ENCODE measurements around the gene TRHDE.

Gene TRHDE

GRCh38 chr12:72313806-72314205 is 41.6 kb downstream of the TRHDE start:
- no peak for DNase-seq (ENCODE audit: low read depth in 2 of 3, low spot score in 1 of 3)

- no peak for DNase-seq (ENCODE audit: low read depth in 2 of 3, low spot score in 1 of 3)
Observed at GRCh38 chr12:72315858-72316257, 43.7 kb downstream of the TRHDE start.

- no peak for DNase-seq (ENCODE audit: low read depth in 2 of 3, low spot score in 1 of 3)
Observed at GRCh38 chr12:72318341-72318740, 46.2 kb downstream of the TRHDE start.

GRCh38 chr12:72323881-72324280 is 51.7 kb downstream of the TRHDE start:
- no peak for DNase-seq (ENCODE audit: low read depth in 2 of 3, low spot score in 1 of 3)

GRCh38 chr12:72330301-72330700 is 58.1 kb downstream of the TRHDE start:
- DNase-seq (ENCODE audit: low read depth in 2 of 3, low spot score in 1 of 3) = no peak

GRCh38 chr12:72330784-72331183 is 58.6 kb downstream of the TRHDE start:
- no peak for DNase-seq (ENCODE audit: low read depth in 2 of 3, low spot score in 1 of 3)

GRCh38 chr12:72337382-72337781 is 65.2 kb downstream of the TRHDE start:
- no peak for DNase-seq (ENCODE audit: low read depth in 2 of 3, low spot score in 1 of 3)

GRCh38 chr12:72337946-72338345 is 65.8 kb downstream of the TRHDE start:
- no peak for DNase-seq (ENCODE audit: low read depth in 2 of 3, low spot score in 1 of 3)

GRCh38 chr12:72338437-72338836 is 66.3 kb downstream of the TRHDE start:
- no peak for DNase-seq (ENCODE audit: low read depth in 2 of 3, low spot score in 1 of 3)

- DNase-seq (ENCODE audit: low read depth in 2 of 3, low spot score in 1 of 3) = peak; percentile 1 to 47 (median 7)
Observed at GRCh38 chr12:72346363-72346944, 74.3 kb downstream of the TRHDE start.

- no peak for DNase-seq (ENCODE audit: low read depth in 2 of 3, low spot score in 1 of 3)
Observed at GRCh38 chr12:72349491-72349890, 77.3 kb downstream of the TRHDE start.

- DNase-seq (ENCODE audit: low read depth in 2 of 3, low spot score in 1 of 3) = no peak
Observed at GRCh38 chr12:72359416-72359815, 87.2 kb downstream of the TRHDE start.

- DNase-seq (ENCODE audit: low read depth in 2 of 3, low spot score in 1 of 3) = no peak
Observed at GRCh38 chr12:72365151-72365550, 93.0 kb downstream of the TRHDE start.

- no peak for DNase-seq (ENCODE audit: low read depth in 2 of 3, low spot score in 1 of 3)
Observed at GRCh38 chr12:72366255-72366654, 94.1 kb downstream of the TRHDE start.

GRCh38 chr12:72368298-72368697 is 96.1 kb downstream of the TRHDE start:
- no peak for DNase-seq (ENCODE audit: low read depth in 2 of 3, low spot score in 1 of 3)

GRCh38 chr12:72368719-72369422 is 96.7 kb downstream of the TRHDE start:
- no peak for DNase-seq (ENCODE audit: low read depth in 2 of 3, low spot score in 1 of 3)

GRCh38 chr12:72369423-72369959 is 97.3 kb downstream of the TRHDE start:
- DNase-seq (ENCODE audit: low read depth in 2 of 3, low spot score in 1 of 3) = no peak

- DNase-seq (ENCODE audit: low read depth in 2 of 3, low spot score in 1 of 3) = no peak
Observed at GRCh38 chr12:72380441-72380840, 108.3 kb downstream of the TRHDE start.

GRCh38 chr12:72388322-72388721 is 116.2 kb downstream of the TRHDE start:
- no peak for DNase-seq (ENCODE audit: low read depth in 2 of 3, low spot score in 1 of 3)

- no peak for DNase-seq (ENCODE audit: low read depth in 2 of 3, low spot score in 1 of 3)
Observed at GRCh38 chr12:72390146-72390545, 118.0 kb downstream of the TRHDE start.

GRCh38 chr12:72406111-72406510 is 133.9 kb downstream of the TRHDE start:
- DNase-seq (ENCODE audit: low read depth in 2 of 3, low spot score in 1 of 3) = no peak

- DNase-seq (ENCODE audit: low read depth in 2 of 3, low spot score in 1 of 3) = no peak
Observed at GRCh38 chr12:72432037-72432604, 160.0 kb downstream of the TRHDE start.

Data from stimulated activated CD4-positive, alpha-beta T cell treated with anti-CD3 and anti-CD28 coated beads, Interleukin-12 subunit alpha, Interleukin-12 subunit beta, amount 100 ng/mL, for 48 hours (primary cell).